IMR-90 (cell line): ENCODE data around the gene PUDP. TPM values are rescaled to one million over a fixed set of nuclear protein-coding genes. Genes with fewer than 3 reads are reported as not detected.

Source experiments
- ATAC-seq: fragments of 200-7000 bp; cut with Tn5 transposase; 2 replicates; pipeline ENCODE4 v1.9.1; 2020; ENCODE audit warnings: low read depth, mild to moderate bottlenecking, moderate library complexity
- BruUV-seq: library from RNA; stranded (reverse); fragments of 400-500 nt; replicated peaks from 2 replicates; lab custom pipeline; 2021; lab: Mats Ljungman, UMichigan
- CTCF ChIA-PET: fragments of 300-600 bp; formaldehyde crosslinking; extraction: SDS; loops from one replicate; lab custom pipeline; 2021; ENCODE audit warnings: antibody characterized with exemption; lab: Yijun Ruan, JAX
- POLR2A ChIA-PET: fragments of 300-600 bp; sonication (Branson Sonifier 250); formaldehyde crosslinking; loops from one replicate; lab custom pipeline; 2022; ENCODE audit warnings: antibody characterized with exemption; ENCODE audit not compliant: unreplicated experiment; lab: Charles Lee
- DNase-seq: peaks from one replicate; pipeline ENCODE4 v3.0.0; 2013
- H2AFZ ChIP-seq: replicated peaks from 2 replicates; pipeline ENCODE3; 2013; ENCODE audit warnings: low read length, mild to moderate bottlenecking; ENCODE audit not compliant: poor library complexity
- H2AK5ac ChIP-seq: 2 replicates; pipeline ENCODE4 v1.6.1; 2013; ENCODE audit warnings: low read depth, low read length, inconsistent platforms
- H2AK9ac ChIP-seq: replicated peaks from 2 replicates; pipeline ENCODE3; 2013; ENCODE audit warnings: mild to moderate bottlenecking, low read depth, low read length, moderate library complexity; ENCODE audit not compliant: poor library complexity
- H2BK120ac ChIP-seq: 2 replicates; pipeline ENCODE4 v1.6.1; 2013; ENCODE audit warnings: low read depth, low read length, inconsistent platforms
- H2BK15ac ChIP-seq: 3 replicates; pipeline ENCODE4 v1.6.1; 2013; ENCODE audit warnings: low read depth, low read length, inconsistent platforms
- H2BK20ac ChIP-seq: 2 replicates; pipeline ENCODE4 v1.6.1; 2013; ENCODE audit warnings: low read depth, mild to moderate bottlenecking, inconsistent platforms, low read length, moderate library complexity
- H2BK5ac ChIP-seq: 2 replicates; pipeline ENCODE4 v1.6.1; 2013; ENCODE audit warnings: mild to moderate bottlenecking, low read depth, low read length, inconsistent platforms; ENCODE audit not compliant: poor library complexity, severe bottlenecking
- H3K14ac ChIP-seq: replicated peaks from 2 replicates; pipeline ENCODE4 v1.6.1; 2013; ENCODE audit warnings: low read depth, low read length, inconsistent platforms
- H3K18ac ChIP-seq: 2 replicates; pipeline ENCODE4 v1.6.1; 2013; ENCODE audit warnings: low read depth, low read length, control low read depth
- H3K23ac ChIP-seq: 2 replicates; pipeline ENCODE4 v1.6.1; 2013; ENCODE audit warnings: low read depth, low read length, inconsistent platforms
- H3K27ac ChIP-seq: 2 replicates; pipeline ENCODE4 v1.5.1; 2013; ENCODE audit warnings: mild to moderate bottlenecking, control low read depth, low read length; ENCODE audit not compliant: insufficient read depth
- H3K27me3 ChIP-seq: 2 replicates; pipeline ENCODE4 v1.6.1; 2013; ENCODE audit warnings: low read length; ENCODE audit not compliant: control insufficient read depth, insufficient read depth
- H3K36me3 ChIP-seq: 2 replicates; pipeline ENCODE4 v1.6.1; 2013; ENCODE audit warnings: low read length, mixed read lengths; ENCODE audit not compliant: control insufficient read depth, insufficient read depth
- H3K4ac ChIP-seq: 2 replicates; pipeline ENCODE4 v1.6.1; 2013; ENCODE audit warnings: low read depth, low read length, inconsistent platforms
- H3K4me1 ChIP-seq: 2 replicates; pipeline ENCODE4 v1.6.1; 2013; ENCODE audit warnings: low read length, mixed read lengths; ENCODE audit not compliant: control insufficient read depth, insufficient read depth
- H3K4me2 ChIP-seq: 2 replicates; pipeline ENCODE4 v1.6.1; 2013; ENCODE audit warnings: low read depth, mild to moderate bottlenecking, control low read depth, low read length, moderate library complexity
- H3K4me3 ChIP-seq: 2 replicates; pipeline ENCODE4 v1.5.1; 2013; ENCODE audit warnings: low read depth, mild to moderate bottlenecking, control low read depth, low read length, moderate library complexity; ENCODE audit not compliant: insufficient read depth
- H3K56ac ChIP-seq: 2 replicates; pipeline ENCODE4 v1.6.1; 2013; ENCODE audit warnings: low read length, inconsistent platforms; ENCODE audit not compliant: insufficient read depth; ENCODE audit errors: extremely low read depth
- H3K79me1 ChIP-seq, 2 experiments: 2 replicates each; pipeline ENCODE4 v1.6.1; 2013; ENCODE audit warnings: low read length in 2 of 2, inconsistent platforms in 1 of 2, low read depth in 1 of 2
- H3K9ac ChIP-seq: 2 replicates; pipeline ENCODE4 v1.6.1; 2013; ENCODE audit warnings: low read depth, low read length, control low read depth
- H3K9me1 ChIP-seq: 2 replicates; pipeline ENCODE4 v1.6.1; 2013; ENCODE audit warnings: low read length, inconsistent platforms; ENCODE audit not compliant: insufficient read depth
- H3K9me3 ChIP-seq: 2 replicates; pipeline ENCODE4 v1.6.1; 2013; ENCODE audit warnings: low read length; ENCODE audit not compliant: control insufficient read depth, insufficient read depth
- H4K20me1 ChIP-seq: 2 replicates; pipeline ENCODE4 v1.6.1; 2013; ENCODE audit warnings: low read length, inconsistent platforms; ENCODE audit not compliant: insufficient read depth
- H4K5ac ChIP-seq: 2 replicates; pipeline ENCODE4 v1.6.1; 2013; ENCODE audit warnings: mild to moderate bottlenecking, low read depth, low read length, control low read depth
- H4K8ac ChIP-seq, 2 experiments: 2 replicates each; pipeline ENCODE4 v1.6.1; 2013; ENCODE audit warnings: low read depth in 2 of 2, low read length in 2 of 2, control low read depth in 1 of 2, inconsistent platforms in 1 of 2
- H4K91ac ChIP-seq: 2 replicates; pipeline ENCODE4 v1.6.1; 2013; ENCODE audit warnings: low read depth, low read length, inconsistent platforms; ENCODE audit not compliant: insufficient read depth
- BHLHE40 ChIP-seq: fragments of 150-350 bp; IDR thresholded peaks from 2 replicates; pipeline ENCODE4 v1.6.1; 2016; ENCODE audit warnings: mild to moderate bottlenecking, low read depth, low read length
- CEBPB ChIP-seq: IDR thresholded peaks from 2 replicates; pipeline ENCODE4 v1.6.1; 2012; ENCODE audit warnings: low read depth, low read length, improper control_type of control experiment
- CHD1 ChIP-seq: IDR thresholded peaks from 2 replicates; pipeline ENCODE4 v1.6.1; 2012; ENCODE audit warnings: low read depth, low read length, improper control_type of control experiment
- FOS ChIP-seq: fragments of 150-350 bp; IDR thresholded peaks from 2 replicates; pipeline ENCODE4 v1.6.1; 2016; ENCODE audit warnings: low read depth, low read length
- MAFK ChIP-seq: IDR thresholded peaks from 2 replicates; pipeline ENCODE4 v1.6.1; 2012; ENCODE audit warnings: low read depth, low read length, improper control_type of control experiment
- MAZ ChIP-seq: IDR thresholded peaks from 2 replicates; pipeline ENCODE4 v1.6.1; 2012; ENCODE audit warnings: low read depth, mild to moderate bottlenecking, low read length, improper control_type of control experiment, moderate library complexity, borderline replicate concordance
- MXI1 ChIP-seq: IDR thresholded peaks from 2 replicates; pipeline ENCODE4 v1.6.1; 2012; ENCODE audit warnings: low read depth, mild to moderate bottlenecking, low read length, moderate library complexity, borderline replicate concordance
- NFE2L2 ChIP-seq: fragments of 150-350 bp; IDR thresholded peaks from 2 replicates; pipeline ENCODE4 v1.6.1; 2016; ENCODE audit warnings: low read depth, mild to moderate bottlenecking, low read length
- POLR2A ChIP-seq: IDR thresholded peaks from 2 replicates; pipeline ENCODE4 v1.6.1; 2012; ENCODE audit warnings: mild to moderate bottlenecking, low read depth, low read length
- RAD21 ChIP-seq: IDR thresholded peaks from 2 replicates; pipeline ENCODE4 v1.6.1; 2012; ENCODE audit warnings: low read length, improper control_type of control experiment
- RCOR1 ChIP-seq: IDR thresholded peaks from 2 replicates; pipeline ENCODE4 v1.6.1; 2012; ENCODE audit warnings: mild to moderate bottlenecking, low read length, improper control_type of control experiment; ENCODE audit not compliant: insufficient replicate concordance
- RFX5 ChIP-seq: IDR thresholded peaks from 2 replicates; pipeline ENCODE4 v1.8.0; 2012; ENCODE audit warnings: low read depth, mild to moderate bottlenecking, low read length, moderate library complexity
- SMC3 ChIP-seq: fragments of 150-350 bp; IDR thresholded peaks from 2 replicates; pipeline ENCODE4 v1.6.1; 2016; ENCODE audit warnings: low read depth, mild to moderate bottlenecking, antibody characterized with exemption, low read length, moderate library complexity
- WGBS, 2 experiments: methylation state at CpG; one replicate each; pipeline versions ENCODE4 v1.1.5 to v1.1.7; 2013; ENCODE audit warnings: missing lambda C conversion rate in 2 of 2; ENCODE audit not compliant: insufficient read length in 1 of 2; ENCODE audit errors: extremely low coverage in 2 of 2; 5-methylcytosine and 5-hydroxymethylcytosine counted together
- dilution Hi-C: fragments of 300-500 bp; cut with HindIII; formaldehyde crosslinking; loops from one replicate; pipeline ENCODE4 v1.14.3; 2018; ENCODE audit warnings: low sequenced_read_pairs; ENCODE audit not compliant: unreplicated experiment
- in situ Hi-C: fragments of 300-500 bp; cut with MboI; formaldehyde crosslinking; loops from 3 replicates; pipeline ENCODE4 v1.14.3; 2019; ENCODE audit warnings: low sequenced_read_pairs, inconsistent platforms, mixed read lengths
- intact Hi-C: fragments of 100-400 bp; cut with micrococcal nuclease; formaldehyde crosslinking; loops from 2 replicates; pipeline ENCODE4 v1.10.0; 2022
- polyA plus RNA-seq, 3 experiments: library from polyadenylated mRNA; depleted of rRNA; stranded (reverse); fragments of >200 nt; gene quantifications; 2 replicates each; pipeline ENCODE4 v1.2.3, GENCODE V29; 2012; ENCODE audit warnings: low replicate concordance in 1 of 3
- total RNA-seq: library from RNA; depleted of rRNA; stranded (reverse); fragments of >200 nt; gene quantifications from 2 replicates; pipeline ENCODE4 v1.2.3, GENCODE V29; 2012
- TF ChIP-seq, protein P1 (sequence below): fragments of 150-350 bp; IDR thresholded peaks from 2 replicates; pipeline ENCODE4 v1.6.1; 2016; ENCODE audit warnings: low read depth, mild to moderate bottlenecking, low read length, moderate library complexity, borderline replicate concordance
- TF ChIP-seq, protein P2 (sequence below): fragments of 150-350 bp; IDR thresholded peaks from 2 replicates; pipeline ENCODE4 v1.6.1; 2017; ENCODE audit warnings: mild to moderate bottlenecking, antibody characterized with exemption, low read length, low read depth
- TF ChIP-seq, protein P3 (sequence below): conservative IDR thresholded peaks from 2 replicates; pipeline ENCODE4 v1.5.1; 2012; ENCODE audit warnings: mild to moderate bottlenecking, low read depth, low read length, improper control_type of control experiment

The PUDP gene
- total and polyA plus RNA-seq, 2 of the 4 experiments (the other 2 are of a cell fraction) = 22.2 to 28.6 TPM

DNA sequence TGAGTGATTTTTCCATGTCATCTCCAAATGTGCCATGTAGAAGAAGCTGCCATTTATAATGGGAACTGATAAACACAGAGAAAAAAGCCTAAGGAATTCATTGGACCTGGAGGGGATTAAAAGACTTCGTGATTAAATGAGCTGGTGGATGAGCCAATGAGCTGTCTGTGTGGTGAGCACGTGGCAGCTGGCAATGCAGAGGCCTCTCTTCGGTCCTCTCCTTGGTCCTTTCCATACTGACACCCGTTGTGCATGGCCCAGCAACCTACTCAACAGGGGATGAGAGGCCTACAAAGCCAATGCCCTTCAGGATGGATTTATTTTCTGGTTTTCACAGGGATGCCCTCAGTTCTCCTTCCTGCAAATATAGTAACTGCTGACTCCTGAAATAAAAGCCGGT is 88.1 kb downstream of the PUDP start:
- WGBS, 2 experiments = no CpG with 5 or more reads among the region's 5 CpGs
- H4K5ac ChIP-seq = no peak overlapping the region
- CTCF ChIA-PET = no interaction called here

More for the DNA sequence above, 88.1 kb downstream of the PUDP start:
- Histone ChIP-seq H3K4me1 (peaks cover 4% of the 10 kb centered on the region), H3K4ac (no peak overlapping the region), H3K18ac (no peak overlapping the region), H3K14ac (no peak overlapping the region), H3K56ac (no peak overlapping the region), H3K4me3 (no peak overlapping the region), H2AFZ (no peak overlapping the region), H2BK5ac (no peak overlapping the region), H3K23ac (no peak overlapping the region), H2BK120ac (no peak overlapping the region), H3K79me1 (peaks cover 0 to 9% of the 10 kb centered on the region in 2 experiments; a peak in 2 of 4 replicates), H3K4me2 (no peak overlapping the region), H3K9ac (no peak overlapping the region), H4K91ac (no peak overlapping the region), H3K27me3 (no peaks in the 10 kb centered on the region), H3K9me3 (no peaks in the 10 kb centered on the region), H3K36me3 (peaks cover 11% of the 10 kb centered on the region), H2BK20ac (no peak overlapping the region), H2AK5ac (no peak overlapping the region), H3K9me1 (peaks cover 2% of the 10 kb centered on the region; the same call in 1 of the 2 replicates), H2BK15ac (no peak overlapping the region), H4K8ac (no peak overlapping the region), H2AK9ac (no peak overlapping the region), H3K27ac (no peak overlapping the region), H4K20me1 (0 out of 2 replicates have a peak, but pooled peaks cover 2% of the 10 kb centered on the region)
- TF ChIP-seq CEBPB = no peak
- TF ChIP-seq, protein P1, sequence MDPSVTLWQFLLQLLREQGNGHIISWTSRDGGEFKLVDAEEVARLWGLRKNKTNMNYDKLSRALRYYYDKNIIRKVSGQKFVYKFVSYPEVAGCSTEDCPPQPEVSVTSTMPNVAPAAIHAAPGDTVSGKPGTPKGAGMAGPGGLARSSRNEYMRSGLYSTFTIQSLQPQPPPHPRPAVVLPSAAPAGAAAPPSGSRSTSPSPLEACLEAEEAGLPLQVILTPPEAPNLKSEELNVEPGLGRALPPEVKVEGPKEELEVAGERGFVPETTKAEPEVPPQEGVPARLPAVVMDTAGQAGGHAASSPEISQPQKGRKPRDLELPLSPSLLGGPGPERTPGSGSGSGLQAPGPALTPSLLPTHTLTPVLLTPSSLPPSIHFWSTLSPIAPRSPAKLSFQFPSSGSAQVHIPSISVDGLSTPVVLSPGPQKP = no peak
- TF ChIP-seq RFX5 = no peak
- no peak for TF ChIP-seq RCOR1
- TF ChIP-seq, protein P2, sequence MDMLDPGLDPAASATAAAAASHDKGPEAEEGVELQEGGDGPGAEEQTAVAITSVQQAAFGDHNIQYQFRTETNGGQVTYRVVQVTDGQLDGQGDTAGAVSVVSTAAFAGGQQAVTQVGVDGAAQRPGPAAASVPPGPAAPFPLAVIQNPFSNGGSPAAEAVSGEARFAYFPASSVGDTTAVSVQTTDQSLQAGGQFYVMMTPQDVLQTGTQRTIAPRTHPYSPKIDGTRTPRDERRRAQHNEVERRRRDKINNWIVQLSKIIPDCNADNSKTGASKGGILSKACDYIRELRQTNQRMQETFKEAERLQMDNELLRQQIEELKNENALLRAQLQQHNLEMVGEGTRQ = no peak
- no peak for TF ChIP-seq RAD21
- TF ChIP-seq, protein P3, sequence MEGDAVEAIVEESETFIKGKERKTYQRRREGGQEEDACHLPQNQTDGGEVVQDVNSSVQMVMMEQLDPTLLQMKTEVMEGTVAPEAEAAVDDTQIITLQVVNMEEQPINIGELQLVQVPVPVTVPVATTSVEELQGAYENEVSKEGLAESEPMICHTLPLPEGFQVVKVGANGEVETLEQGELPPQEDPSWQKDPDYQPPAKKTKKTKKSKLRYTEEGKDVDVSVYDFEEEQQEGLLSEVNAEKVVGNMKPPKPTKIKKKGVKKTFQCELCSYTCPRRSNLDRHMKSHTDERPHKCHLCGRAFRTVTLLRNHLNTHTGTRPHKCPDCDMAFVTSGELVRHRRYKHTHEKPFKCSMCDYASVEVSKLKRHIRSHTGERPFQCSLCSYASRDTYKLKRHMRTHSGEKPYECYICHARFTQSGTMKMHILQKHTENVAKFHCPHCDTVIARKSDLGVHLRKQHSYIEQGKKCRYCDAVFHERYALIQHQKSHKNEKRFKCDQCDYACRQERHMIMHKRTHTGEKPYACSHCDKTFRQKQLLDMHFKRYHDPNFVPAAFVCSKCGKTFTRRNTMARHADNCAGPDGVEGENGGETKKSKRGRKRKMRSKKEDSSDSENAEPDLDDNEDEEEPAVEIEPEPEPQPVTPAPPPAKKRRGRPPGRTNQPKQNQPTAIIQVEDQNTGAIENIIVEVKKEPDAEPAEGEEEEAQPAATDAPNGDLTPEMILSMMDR = no peak
- TF ChIP-seq BHLHE40 = no peak
- no peak for TF ChIP-seq SMC3
- TF ChIP-seq CHD1 = no peak
- no peak for TF ChIP-seq MAZ
- no peak for TF ChIP-seq MXI1
- TF ChIP-seq NFE2L2 = no peak
- TF ChIP-seq POLR2A = no peak
- TF ChIP-seq FOS = no peak
- no peak for TF ChIP-seq MAFK
- intact Hi-C loops (no loop called here), in situ Hi-C loops (no loop called here), dilution Hi-C loops (no loop called here)
- ATAC-seq (no peak), DNase-seq (no peak)
- BruUV-seq = no TSS peak
- POLR2A ChIA-PET = no interaction called here
